HG02970 (cell line): ENCODE measurements around the gene NVL.
"Not testable (repeated sequence)": the region's sequence is repeated elsewhere in the genome, so short reads cannot be mapped to it uniquely, and the experiment has no call there.

Experiments used
- ATAC-seq: cut with Tn5 transposase; IDR thresholded peaks from one replicate; pipeline ENCODE4 v1.9.1; 2021; ENCODE audit warnings: mild to moderate bottlenecking, moderate library complexity, moderate number of reproducible peaks; ENCODE audit not compliant: unreplicated experiment, low FRiP score

NVL gene

DNA sequence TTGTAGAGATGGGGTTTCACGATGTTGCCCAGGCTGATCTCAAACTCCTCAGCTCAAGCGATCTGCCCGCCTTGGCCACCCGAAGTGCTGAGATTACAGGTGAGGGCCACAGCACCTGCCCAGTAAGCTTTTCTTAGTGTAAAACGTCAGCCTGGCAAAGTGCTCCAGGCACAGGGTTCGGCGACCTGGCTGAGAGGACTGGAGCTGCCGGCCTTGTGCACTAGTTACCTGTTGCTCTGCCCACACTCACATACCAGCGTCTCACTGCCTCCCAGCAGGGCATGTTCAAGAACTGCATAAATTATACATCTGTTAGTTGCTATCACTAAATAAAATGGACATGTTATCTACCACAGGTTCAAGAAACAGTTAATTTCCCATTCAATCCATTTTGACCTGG is 91.8 kb downstream of the NVL start:
- ATAC-seq = no peak

DNA sequence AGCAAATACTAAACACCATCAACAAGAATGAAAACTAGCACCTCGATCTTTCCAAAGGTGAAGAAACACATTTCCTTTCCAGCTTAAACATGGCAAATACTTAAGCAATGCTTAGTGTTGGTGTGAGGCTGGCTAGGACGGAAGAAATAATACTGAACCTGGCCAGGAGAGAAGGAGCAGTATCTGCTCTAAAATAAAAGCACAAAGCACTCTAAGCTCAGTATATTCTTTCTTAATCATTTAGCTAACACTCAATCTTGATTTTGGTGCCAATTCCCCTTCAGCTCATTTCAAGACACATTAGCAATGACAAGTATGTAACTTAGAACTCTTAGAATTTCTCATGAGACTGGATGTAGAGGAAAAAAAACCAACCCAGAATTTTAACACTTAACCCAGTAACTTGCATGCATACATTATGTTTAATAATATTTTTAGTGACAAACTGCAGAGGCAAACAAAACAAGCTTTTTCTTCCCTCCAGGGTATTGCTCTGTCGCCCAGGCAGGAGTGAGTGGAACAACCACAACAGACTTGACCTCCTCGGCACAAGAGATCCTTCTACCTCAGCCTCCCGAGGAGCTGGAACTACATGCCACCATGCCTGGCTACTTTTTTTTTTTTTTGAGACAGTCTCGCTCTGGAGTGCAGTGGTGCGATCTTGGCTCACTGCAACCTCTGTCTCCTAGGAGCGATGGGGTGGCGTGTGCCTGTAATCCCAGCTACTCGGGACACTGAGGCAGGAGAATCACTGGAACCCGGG is 92.7 kb downstream of the NVL start:
- no peak for ATAC-seq

DNA sequence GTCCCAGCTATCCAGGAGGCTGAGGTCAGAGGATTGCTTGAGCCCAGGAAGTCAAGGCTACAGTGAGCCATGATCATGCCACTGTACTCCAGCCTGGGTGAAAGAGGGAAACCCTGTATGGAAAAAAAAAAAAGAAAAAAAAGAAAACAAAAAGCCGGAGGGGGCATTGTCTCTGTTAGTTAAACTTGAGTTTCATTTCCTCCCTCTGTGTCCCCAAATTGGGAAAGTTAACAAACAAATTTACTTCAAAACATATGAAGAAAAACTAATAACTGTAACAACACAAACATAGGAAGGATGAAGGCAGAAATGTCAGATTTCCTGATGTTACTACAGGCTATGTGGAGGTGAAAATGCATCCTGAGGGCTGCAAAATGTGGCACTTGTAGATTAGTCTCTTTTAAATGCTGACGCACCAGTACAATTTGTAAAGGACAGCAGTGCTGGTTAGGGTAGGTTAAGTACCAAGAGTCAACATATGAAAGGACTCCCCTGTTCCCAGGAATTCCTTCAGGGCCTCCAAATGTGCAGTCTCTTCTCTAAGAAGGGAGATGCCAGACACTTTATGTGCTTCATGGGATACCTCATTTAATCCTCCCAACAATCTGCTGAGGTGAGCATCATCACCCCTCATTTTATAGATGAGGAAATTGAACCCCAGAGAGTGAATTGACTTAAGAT is 94.0 kb downstream of the NVL start:
- no peak for ATAC-seq

DNA sequence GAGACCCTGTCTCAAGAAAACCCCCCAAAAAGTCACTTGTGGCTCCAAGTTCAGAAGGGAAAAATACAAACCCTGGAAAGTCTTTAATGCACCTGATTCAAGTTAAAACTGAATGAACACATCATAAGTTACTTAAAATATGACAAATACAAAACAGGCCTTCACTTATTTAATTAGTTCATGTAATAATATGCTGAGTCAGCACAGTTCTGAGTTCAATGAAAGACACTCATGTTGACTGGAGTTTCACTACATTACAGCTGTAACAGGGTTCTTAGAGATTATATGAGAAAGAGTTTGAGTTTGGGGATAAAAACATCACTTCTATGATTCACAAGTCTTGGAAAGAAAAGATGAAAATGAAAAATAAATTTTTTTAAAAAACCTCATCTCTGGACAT is 96.0 kb downstream of the NVL start:
- ATAC-seq = no peak

DNA sequence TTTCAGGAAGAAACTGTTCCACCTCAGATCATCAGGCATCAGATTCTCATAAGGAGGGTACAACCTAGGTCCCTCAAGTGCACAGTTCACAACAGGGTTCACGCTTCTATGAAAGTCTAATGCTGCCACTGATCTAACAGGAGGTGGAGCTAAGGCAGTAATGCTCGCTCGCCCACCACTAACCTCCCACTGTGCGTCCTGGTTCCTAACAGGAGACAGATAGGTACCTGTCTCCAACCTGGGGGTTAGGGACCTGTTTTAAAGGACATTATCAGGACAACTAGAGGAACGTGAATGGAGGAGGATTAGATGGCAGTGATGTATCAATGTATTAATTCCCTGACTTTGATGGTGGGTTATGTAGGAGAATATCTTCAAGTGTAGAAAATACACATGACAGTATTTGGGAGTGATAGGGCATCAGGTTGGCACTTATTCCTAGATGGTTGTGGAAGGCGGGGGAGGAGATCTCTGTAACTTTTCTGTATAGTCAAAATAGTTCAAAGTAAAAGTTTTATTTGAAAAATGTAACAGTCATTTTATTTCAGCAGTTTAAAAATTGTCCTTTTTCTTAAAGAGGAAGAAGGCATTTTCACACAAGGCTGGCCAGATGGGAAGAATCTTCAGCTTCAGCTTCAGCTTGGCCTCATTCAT is 103.0 kb downstream of the NVL start:
- ATAC-seq = no peak

DNA sequence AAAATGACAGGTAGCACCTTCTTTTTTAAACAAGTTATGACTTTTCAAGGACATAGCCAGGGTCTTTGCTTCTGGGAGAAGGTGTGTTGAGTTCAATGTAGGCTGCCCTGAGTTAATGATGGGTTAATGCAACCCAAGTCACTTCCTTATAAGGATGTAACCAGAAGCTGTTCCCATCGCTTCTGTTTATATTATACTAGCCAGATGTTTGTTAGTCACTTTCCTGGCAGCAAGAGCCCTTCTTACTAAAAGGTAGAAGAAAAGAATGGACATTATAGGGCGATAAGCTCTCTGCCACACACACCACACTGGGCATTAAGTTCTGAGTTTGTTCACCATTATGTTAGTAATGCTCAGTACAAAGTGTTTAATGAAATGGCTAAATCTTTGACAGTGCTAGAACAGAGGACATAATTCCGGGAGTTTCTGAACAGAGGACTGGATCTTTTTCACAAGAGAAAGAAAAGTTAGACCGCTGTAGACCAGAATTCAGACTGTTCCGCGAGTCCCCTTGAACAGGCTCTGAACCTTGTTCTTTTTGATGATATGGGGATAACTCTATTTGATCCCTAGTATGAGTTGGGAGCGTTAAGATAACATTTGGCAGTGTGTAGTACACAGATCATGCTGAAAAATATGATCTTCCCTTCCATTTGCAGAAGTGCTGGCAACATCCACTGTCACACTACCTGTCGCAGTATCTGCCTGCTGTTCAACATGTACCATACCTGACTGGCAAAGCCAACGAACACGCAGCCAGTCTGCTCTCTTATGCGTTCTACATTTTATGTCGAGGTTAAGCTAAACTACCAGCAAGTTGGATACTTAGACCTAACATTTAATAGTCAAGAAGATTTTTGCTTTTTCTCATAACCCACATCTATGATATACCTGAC is 105.9 kb downstream of the NVL start:
- ATAC-seq = no peak

DNA sequence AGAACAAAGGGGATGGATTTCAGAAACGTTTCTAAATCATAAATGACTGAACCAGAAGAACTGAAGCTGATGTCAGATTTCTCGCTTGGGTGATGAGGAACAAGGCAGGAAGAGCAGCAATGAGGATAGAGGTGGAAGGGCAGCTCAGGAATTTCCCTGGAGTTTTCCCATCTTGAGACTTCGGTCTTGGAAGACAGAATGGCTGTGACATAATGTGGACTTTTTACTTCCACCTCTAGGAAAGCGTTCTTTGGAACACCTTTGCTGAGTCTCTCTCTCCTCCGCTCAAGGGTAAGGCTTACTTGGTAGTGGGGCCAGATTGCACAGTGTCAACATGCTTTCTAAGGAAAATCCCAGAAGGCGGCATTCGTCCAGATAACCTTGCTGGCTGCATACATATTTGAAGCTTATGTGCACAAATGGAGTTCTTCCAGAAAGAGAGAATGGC is 110.3 kb downstream of the NVL start:
- ATAC-seq = no peak

DNA sequence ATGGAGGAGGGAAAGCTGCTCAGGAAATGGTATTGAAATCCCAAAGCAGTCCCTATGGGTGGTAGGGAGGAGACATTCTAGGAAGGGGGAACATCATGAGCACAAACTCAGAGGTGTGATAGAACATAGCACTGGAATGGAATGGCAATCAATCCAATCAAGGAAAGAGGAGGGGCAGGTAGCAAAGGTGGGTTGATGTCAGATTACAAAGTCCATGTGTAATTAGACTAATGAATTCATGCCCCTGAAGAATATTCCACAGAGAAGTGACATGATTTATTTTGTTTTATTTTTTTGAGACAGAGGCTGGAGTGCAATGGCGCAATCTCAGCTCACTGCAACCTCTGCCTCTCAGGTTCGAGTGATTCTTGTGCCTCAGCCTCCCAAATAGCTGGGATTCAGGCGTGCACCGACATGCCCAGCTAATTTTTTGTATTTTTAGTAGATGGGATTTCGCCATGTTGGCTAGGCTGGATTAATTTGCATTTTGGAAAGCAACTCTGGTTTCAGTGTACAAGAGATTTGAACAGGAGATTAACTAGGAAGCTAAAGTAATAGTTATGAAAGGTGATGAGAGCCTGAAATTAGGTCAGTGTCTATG is 110.9 kb downstream of the NVL start:
- no peak for ATAC-seq

DNA sequence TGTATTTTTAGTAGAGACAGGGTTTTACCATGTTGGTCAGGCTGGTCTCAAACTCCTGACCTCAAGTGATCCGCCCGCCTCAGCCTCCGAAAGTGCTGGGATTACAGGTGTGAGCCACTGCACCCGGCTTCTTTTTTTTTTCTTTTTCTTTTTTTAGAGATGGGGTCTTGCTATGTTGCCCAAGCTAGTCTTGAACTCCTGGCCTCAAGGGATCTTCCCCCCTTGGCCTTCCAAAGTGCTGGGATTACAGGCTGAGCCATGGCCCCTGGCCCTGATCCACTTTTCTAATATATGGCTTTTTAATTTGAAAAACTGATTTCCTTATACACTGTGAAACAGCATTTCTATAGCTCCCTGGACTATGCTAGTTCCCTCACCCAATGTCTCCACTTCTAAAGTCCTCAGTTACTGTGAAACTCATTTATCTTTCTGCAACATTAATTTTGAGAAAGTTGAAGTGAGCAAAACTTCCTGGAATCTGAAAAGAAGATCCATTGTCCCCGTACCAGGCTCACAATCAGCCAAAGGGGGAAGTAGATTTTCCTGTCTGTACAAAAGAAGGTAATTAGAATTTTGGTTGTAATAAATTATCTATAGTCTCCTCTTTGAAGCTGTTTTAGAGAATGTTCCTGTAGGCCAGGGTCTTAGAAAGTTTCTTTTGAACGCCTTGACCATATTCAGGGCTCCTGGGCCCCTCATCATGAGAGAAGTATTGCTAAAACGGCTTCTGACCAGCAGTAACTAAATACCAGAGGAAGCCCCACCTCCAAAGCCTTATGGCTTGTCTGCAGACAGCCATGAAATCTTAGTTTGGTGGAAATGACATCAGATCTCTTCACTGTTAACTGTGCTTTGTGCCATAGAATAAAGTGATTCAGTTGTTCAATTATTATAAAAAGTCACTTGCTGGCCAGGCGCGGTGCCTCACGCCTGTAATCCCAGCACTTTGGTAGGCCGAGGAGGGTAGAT is 112.0 kb downstream of the NVL start:
- no peak for ATAC-seq

DNA sequence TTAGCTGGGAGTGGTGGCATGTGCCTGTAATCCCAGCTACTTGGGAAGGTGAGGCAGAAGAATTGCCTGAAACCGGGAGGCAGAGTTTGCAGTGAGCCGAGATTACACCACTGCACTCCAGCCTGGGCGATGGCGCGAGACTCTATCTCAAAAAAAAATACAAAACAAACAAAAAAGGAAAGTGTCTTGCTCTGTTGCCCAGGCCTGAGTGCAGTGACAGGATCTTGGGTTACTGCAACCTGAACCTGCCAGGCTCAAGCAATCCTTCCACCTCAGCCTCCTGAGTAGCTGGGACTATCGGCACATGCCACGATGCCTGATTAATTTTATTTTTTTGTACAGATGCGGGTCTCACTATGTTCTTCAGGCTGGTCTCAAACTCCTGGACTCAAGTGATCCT is 113.6 kb downstream of the NVL start:
- no peak for ATAC-seq

DNA sequence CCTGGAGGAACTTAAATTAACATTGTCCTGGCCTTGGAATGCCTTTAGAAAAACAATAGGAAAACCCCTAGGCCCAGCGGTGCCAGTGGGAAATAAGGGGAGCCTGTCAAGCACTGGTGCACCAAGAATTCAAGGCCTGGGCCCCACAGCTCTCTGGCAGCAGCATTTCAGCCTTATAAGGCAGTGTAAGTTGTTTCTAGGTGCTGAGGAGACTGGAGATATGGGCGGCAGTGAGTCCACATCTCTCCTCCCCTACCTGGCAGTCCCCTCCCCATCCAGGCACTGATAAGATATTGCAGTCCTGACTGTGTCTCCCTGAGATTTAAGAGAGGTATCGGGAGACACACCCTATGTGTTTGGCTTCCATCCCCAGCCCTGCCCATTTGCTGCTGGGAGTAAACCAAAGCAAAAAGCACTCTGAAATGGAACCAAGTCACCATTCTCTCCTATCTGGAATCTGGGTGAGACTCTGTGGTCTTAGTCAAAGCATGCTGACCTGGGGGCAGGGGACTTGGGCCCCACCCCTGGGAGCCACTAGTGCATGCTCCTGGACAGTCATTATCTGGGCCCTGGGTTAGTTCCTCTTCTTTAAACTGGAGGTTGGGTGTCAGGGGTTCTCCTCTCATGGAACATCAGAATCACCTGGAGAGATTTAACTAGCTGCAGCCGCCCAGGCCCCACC is 116.4 kb downstream of the NVL start:
- ATAC-seq = no peak

DNA sequence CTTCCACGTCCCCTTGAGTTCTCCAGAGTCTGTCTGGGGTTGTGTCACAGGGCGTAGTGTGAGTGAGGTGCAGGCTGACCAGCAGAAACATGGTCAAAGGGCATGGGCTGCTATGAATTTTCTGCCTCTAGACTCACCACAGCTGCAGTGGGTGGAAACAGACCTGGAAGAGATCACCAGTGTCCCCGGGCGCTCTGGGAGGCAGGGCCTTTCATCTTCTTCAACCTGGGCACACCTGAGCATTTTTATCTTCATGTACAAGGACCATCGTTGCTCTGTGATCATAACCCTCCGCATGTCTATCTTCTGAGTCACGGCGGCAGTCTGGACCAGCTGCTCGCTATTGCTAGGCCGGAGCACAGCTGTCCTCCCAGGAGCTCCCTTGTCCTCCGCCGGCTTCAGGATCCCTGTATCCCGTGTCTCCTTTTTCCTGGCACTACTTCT is 117.3 kb downstream of the NVL start:
- no peak for ATAC-seq

DNA sequence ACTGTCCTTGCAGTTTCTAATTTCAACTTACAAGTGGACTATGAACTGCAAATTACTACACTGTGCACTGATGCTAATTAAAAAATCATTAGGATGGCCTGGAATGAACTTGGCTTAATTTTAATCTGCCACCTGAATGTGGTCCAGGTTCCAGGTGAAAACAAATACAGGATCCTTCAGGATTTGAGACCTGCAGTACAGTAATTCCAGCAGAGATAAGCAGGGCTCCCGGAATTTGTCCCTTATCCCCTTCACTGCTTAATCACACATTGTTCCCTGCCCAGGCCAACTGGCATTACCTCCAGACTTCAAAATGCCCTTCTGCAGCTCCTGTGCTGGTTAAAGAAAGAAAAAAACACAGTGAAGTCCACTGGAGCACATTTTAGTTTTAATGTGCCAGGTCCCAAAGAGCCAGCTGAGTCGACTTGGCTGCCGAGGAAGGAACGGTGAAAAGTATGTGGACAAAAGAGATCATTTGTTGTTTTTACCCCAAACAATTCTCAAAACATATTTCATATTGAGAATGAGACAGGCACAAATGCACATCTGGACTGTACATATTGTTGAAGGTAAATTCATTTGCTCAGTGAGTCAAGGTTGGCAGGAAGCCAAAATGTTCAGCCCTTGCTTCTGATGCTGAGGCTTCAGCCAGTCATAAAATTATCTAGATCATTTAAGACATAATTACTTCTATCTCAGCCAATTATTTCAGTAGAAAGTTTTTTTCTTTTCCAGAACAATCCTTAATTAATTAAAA is 118.6 kb downstream of the NVL start:
- ATAC-seq = no peak

DNA sequence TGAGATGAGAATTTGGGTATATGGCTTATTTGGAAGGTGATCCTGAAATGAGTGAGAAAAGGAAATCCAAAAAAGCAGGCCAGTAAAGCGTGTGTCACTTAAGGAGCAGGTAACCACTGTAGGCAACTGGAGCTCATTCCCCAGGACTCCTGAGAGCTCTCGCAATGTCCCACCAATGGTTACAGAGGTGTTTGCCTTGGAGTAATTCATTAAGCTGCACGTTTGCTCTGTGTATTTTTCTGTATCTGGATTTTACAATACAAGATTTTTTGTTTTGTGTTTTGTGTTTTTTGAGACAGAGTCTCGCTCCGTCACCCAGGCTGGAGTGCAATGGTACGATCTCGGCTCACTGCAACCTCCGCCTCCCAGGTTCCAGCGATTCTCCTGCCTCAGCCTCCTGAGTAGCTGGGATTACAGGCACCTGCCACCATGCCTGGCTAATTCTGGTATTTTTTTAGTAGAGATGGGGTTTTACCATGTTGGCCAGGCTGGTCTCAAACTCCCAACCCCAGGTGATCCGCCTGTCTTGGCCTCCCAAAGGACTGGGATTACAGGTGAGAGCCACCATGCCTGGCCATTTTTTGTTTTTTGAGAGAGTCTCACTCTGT is 123.9 kb downstream of the NVL start:
- ATAC-seq = not testable (repeated sequence)

DNA sequence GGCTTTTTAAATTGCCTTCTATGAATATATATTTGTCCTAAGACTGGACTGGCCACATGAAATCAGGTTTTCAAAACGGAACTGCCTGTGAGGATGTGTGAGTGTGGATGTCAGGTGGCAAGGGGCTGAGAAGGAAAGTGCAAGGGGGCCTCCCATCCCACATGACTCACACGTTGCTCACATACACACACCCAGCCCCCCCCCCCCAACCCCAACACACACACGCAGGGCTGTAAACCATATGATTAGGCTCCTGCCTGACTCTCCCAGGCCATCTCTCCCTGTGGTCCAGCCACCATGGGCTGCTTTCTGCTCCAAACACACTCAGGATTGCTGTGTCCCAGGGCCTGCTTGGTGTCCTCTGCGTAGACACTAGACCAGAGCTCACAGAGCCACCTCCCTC is 124.5 kb downstream of the NVL start:
- no peak for ATAC-seq

DNA sequence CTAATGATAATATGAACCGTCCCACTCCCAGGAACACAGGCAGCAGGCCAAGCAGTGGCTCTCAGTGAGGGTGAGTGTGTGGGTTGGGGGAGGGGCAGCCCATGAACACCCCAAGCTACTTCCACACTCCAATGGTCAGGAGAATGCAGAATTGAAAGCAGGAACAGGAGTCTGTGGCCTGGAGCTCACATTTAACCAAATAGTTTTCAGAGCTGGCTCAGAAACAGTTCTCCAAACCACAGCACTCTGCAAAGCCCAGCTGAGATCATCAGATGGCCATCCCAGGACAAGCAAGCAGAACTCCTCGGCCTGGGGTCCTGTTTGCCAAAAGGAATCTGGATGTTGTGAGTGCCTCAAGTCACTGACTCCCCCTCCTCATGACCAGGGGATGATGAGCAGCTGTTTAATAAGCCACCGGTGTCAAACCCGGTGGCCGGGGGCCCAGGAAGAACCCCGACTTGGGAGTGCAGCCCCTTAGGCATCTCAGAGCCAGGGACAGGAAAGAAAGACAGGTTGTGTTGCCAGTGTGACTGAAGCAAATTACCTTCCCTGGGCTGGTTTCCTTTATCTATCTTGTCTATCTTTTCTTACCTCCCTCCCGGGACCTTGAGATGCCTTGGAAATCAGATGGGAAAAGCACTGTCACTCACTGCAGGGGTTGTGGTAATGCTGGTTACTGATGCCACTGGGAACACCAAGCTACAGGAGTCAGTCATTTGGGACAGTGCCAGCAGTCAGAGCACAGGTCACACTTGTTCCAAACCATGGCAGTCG is 126.5 kb downstream of the NVL start:
- ATAC-seq = no peak

DNA sequence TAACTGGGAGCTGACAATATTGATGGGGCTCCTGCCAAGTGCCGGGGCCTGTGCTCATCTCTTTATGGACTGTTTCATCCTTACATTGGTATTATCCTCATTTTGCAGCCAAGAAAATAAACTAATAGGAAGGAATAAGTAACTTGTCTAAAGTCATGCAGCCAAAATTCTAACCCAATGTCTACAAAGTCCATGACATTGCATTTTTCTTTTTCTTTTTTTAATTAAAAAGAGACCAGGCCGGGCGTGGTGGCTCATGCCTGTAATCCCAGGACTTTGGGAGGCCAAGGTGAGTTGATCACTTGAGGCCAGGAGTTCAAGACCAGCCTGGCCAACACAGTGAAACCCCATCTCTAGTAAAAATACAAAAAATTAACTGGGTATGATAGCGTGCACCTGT is 128.1 kb downstream of the NVL start:
- no peak for ATAC-seq
